ENCODE results near the gene ANKRD34A. TPM values are rescaled to one million over a fixed set of nuclear protein-coding genes. Genes with fewer than 3 reads are reported as not detected.
"Not testable (repeated sequence)": the region's sequence is repeated elsewhere in the genome, so short reads cannot be mapped to it uniquely, and the experiment has no call there.

ANKRD34A gene
- total RNA-seq, 1 experiment from 2014 or later: 2.8 TPM

DNA sequence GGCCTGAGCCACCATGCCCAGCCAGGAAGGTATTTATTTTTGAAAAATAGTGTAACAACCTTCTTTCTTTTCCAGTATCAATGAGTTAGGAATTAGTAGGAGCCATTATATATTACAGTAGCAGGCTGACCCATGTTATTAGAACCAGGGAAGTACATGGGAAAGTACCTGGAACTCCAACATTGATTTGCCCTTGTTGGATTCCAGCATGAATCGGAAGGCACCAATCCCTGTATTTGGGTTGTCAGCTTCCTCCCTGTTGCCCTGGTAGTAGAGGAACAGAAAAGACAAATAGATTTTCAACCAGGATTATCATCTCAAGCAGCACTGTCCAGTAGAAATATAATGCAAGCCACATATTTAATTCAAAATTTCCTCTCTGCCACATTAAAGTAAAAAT is 26.9 kb downstream of the ANKRD34A start:
- H3K4me3 ChIP-seq (ENCODE audit: low read length): no peak overlapping the region
- BruUV-seq (replicated peaks): no TSS peak
- no peak for TF ChIP-seq EZH2phosphoT487 (IDR thresholded peaks at IDR 0.05; ENCODE audit: borderline replicate concordance, low read length)
- TF ChIP-seq EZH2 (IDR thresholded peaks at IDR 0.05; ENCODE audit: low read length, unreplicated experiment): no peak
- TF ChIP-seq, protein P1, sequence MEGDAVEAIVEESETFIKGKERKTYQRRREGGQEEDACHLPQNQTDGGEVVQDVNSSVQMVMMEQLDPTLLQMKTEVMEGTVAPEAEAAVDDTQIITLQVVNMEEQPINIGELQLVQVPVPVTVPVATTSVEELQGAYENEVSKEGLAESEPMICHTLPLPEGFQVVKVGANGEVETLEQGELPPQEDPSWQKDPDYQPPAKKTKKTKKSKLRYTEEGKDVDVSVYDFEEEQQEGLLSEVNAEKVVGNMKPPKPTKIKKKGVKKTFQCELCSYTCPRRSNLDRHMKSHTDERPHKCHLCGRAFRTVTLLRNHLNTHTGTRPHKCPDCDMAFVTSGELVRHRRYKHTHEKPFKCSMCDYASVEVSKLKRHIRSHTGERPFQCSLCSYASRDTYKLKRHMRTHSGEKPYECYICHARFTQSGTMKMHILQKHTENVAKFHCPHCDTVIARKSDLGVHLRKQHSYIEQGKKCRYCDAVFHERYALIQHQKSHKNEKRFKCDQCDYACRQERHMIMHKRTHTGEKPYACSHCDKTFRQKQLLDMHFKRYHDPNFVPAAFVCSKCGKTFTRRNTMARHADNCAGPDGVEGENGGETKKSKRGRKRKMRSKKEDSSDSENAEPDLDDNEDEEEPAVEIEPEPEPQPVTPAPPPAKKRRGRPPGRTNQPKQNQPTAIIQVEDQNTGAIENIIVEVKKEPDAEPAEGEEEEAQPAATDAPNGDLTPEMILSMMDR (conservative IDR thresholded peaks at IDR 0.05; ENCODE audit: low read depth, low read length): no peak

DNA sequence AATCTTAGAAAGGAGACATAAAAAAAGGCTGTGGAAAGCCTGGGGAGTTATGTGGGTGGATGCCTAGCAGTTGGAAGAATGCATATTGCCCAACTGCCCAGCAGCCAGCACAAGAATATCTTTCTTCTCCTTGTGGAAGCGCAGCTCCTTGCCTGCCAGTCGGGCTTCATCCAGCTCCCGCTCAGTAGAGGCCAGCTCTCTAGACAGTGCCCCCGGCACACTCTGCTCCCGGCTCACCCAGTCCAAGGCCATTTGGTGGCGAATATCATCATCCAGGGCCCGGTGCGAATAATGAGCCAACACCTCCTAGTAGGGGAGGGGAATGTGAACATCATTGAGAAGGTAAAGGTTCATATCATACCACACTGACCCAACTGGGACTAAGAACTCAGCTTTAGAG is 28.1 kb downstream of the ANKRD34A start:
- H3K36me3 ChIP-seq (ENCODE audit: low read depth, low read length): no peaks in the 10 kb centered on the region
- TF ChIP-seq, protein P1 (conservative IDR thresholded peaks at IDR 0.05; ENCODE audit: low read depth, low read length): no peak
- no peak for TF ChIP-seq EZH2phosphoT487 (IDR thresholded peaks at IDR 0.05; ENCODE audit: borderline replicate concordance, low read length)
- intact Hi-C loops (cut with micrococcal nuclease): no loop called here
- no peaks in the 10 kb centered on the region for H3K4me1 ChIP-seq (ENCODE audit: insufficient read depth, low read length)
- H3K9ac ChIP-seq (ENCODE audit: low read length): no peak overlapping the region
- DNase-seq (no peak), ATAC-seq (no peak)
- CTCF ChIA-PET: no interaction called here
- no peak overlapping the region for H3K4me2 ChIP-seq (ENCODE audit: low read length)
- no peaks in the 10 kb centered on the region for H3K9me3 ChIP-seq (ENCODE audit: low read length)
- H3K79me2 ChIP-seq (ENCODE audit: low read length): no peaks in the 10 kb centered on the region
- no peak overlapping the region for H3K4me3 ChIP-seq (ENCODE audit: low read length)
- no TSS peak for BruUV-seq (replicated peaks)
- H3K9me2 ChIP-seq (replicated peaks; ENCODE audit: low read length): no peaks in the 10 kb centered on the region
- no peaks in the 10 kb centered on the region for H3F3A ChIP-seq (ENCODE audit: low read length, unreplicated experiment)
- no peaks in the 10 kb centered on the region for H4K20me1 ChIP-seq (ENCODE audit: low read length)
- H3K27ac ChIP-seq (ENCODE audit: low read length): no peak overlapping the region
- H3K27me3 ChIP-seq (ENCODE audit: low read length): no peaks in the 10 kb centered on the region
- POLR2A ChIA-PET (ENCODE audit: unreplicated experiment): no interaction called here
- H2AFZ ChIP-seq (ENCODE audit: low read length): no peak overlapping the region

More for the DNA sequence above, 26.9 kb downstream of the ANKRD34A start:
- H2AFZ ChIP-seq (ENCODE audit: low read length): no peak overlapping the region
- H3K4me1 ChIP-seq (ENCODE audit: insufficient read depth, low read length): no peaks in the 10 kb centered on the region
- intact Hi-C loops (cut with micrococcal nuclease): no loop called here
- H3K79me2 ChIP-seq (ENCODE audit: low read length): no peaks in the 10 kb centered on the region
- no peaks in the 10 kb centered on the region for H4K20me1 ChIP-seq (ENCODE audit: low read length)
- ATAC-seq (no peak), DNase-seq (no peak)
- no peaks in the 10 kb centered on the region for H3K9me3 ChIP-seq (ENCODE audit: low read length)
- no peaks in the 10 kb centered on the region for H3K36me3 ChIP-seq (ENCODE audit: low read depth, low read length)
- no peak overlapping the region for H3K4me2 ChIP-seq (ENCODE audit: low read length)
- H3F3A ChIP-seq (ENCODE audit: low read length, unreplicated experiment): no peaks in the 10 kb centered on the region
- H3K27me3 ChIP-seq (ENCODE audit: low read length): no peaks in the 10 kb centered on the region
- ChIA-PET CTCF (no interaction called here), POLR2A (ENCODE audit: unreplicated experiment) (no interaction called here)
- H3K9ac ChIP-seq (ENCODE audit: low read length): no peak overlapping the region
- no peaks in the 10 kb centered on the region for H3K9me2 ChIP-seq (replicated peaks; ENCODE audit: low read length)
- H3K27ac ChIP-seq (ENCODE audit: low read length): no peak overlapping the region

DNA sequence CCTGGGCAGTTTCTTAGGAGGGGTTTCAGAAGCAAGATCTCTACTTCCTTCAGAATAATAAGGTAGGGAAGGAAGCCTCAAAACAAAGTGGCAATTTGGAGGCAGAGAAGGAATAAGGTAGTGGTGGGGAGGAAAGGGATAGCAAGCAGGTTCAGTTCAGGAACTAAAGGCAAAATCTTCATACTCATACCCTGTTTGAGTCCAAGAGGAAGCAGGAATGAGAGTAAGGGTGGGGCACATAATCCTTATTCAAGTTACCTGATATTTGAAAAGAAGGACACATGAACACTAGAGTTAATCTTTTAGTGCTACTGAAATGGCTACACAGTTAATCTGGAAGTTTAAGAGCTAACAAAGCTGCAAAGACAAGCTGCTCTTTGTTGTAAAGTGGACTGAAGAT is 28.7 kb downstream of the ANKRD34A start:
- no peaks in the 10 kb centered on the region for H3K9me2 ChIP-seq (replicated peaks; ENCODE audit: low read length)
- DNase-seq: no peak
- no peak for ATAC-seq
- no peaks in the 10 kb centered on the region for H3K79me2 ChIP-seq (ENCODE audit: low read length)
- intact Hi-C loops (cut with micrococcal nuclease): no loop called here
- H3K4me1 ChIP-seq (ENCODE audit: insufficient read depth, low read length): no peaks in the 10 kb centered on the region
- TF ChIP-seq EZH2phosphoT487 (IDR thresholded peaks at IDR 0.05; ENCODE audit: borderline replicate concordance, low read length) (no peak), EZH2 (IDR thresholded peaks at IDR 0.05; ENCODE audit: low read length, unreplicated experiment) (no peak)
- TF ChIP-seq, protein P1 (conservative IDR thresholded peaks at IDR 0.05; ENCODE audit: low read depth, low read length): no peak
- H3K9me3 ChIP-seq (ENCODE audit: low read length): no peaks in the 10 kb centered on the region
- H3K4me3 ChIP-seq (ENCODE audit: low read length): no peak overlapping the region
- no peaks in the 10 kb centered on the region for H3K36me3 ChIP-seq (ENCODE audit: low read depth, low read length)
- no peak overlapping the region for H2AFZ ChIP-seq (ENCODE audit: low read length)
- CTCF ChIA-PET: no interaction called here
- no peak overlapping the region for H3K27ac ChIP-seq (ENCODE audit: low read length)
- BruUV-seq (replicated peaks): no TSS peak
- no peak overlapping the region for H3K4me2 ChIP-seq (ENCODE audit: low read length)
- no peak overlapping the region for H3K9ac ChIP-seq (ENCODE audit: low read length)
- H3F3A ChIP-seq (ENCODE audit: low read length, unreplicated experiment): no peaks in the 10 kb centered on the region
- POLR2A ChIA-PET (ENCODE audit: unreplicated experiment): no interaction called here
- no peaks in the 10 kb centered on the region for H3K27me3 ChIP-seq (ENCODE audit: low read length)
- no peaks in the 10 kb centered on the region for H4K20me1 ChIP-seq (ENCODE audit: low read length)

GRCh38 chr1:145932522-145933009 is 31.8 kb downstream of the ANKRD34A start:
- H3K9me3 ChIP-seq (ENCODE audit: low read length); H3F3A ChIP-seq (ENCODE audit: low read length, unreplicated experiment); H3K36me3 ChIP-seq (ENCODE audit: low read depth, low read length); H3K27ac ChIP-seq (ENCODE audit: low read length); DNase-seq; CTCF ChIA-PET; BruUV-seq (replicated peaks); H4K20me1 ChIP-seq (ENCODE audit: low read length); ATAC-seq; H3K4me1 ChIP-seq (ENCODE audit: insufficient read depth, low read length); H3K9ac ChIP-seq (ENCODE audit: low read length); H3K9me2 ChIP-seq (replicated peaks; ENCODE audit: low read length); H3K4me3 ChIP-seq (ENCODE audit: low read length); H3K27me3 ChIP-seq (ENCODE audit: low read length); H3K79me2 ChIP-seq (ENCODE audit: low read length); intact Hi-C loops (cut with micrococcal nuclease); H2AFZ ChIP-seq (ENCODE audit: low read length); POLR2A ChIA-PET (ENCODE audit: unreplicated experiment); H3K4me2 ChIP-seq (ENCODE audit: low read length): not testable (repeated sequence)
